Measurements from ENCODE around the gene DYNC1LI2. TPM values are rescaled to one million over a fixed set of nuclear protein-coding genes. Genes with fewer than 3 reads are reported as not detected.

The DYNC1LI2 gene
- total and polyA plus RNA-seq, 2 of the 8 experiments (the other 6 are each of a cell fraction or from before 2014, with no cell fraction given): 35.0 to 70.8 TPM

DNA sequence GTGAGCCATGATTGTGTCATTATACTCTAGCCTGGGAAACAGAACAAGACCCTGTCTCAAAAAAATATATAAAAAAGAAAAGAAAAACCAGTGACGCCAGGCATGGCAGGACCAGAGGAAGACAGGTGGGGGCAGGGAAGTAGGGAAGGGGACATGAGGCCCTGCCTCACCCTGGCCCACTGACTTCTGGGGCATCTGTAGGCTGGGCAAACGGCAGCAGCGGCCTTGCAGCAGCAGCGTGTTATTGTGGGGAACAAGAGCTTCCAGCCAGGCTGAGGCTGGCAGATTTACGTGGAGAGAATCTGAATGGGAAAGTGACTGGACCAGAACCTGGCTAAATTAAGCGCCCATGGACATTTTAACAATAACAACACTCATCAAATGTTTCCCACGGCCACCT is 74.2 kb downstream of the DYNC1LI2 start:
- Histone ChIP-seq H2BK5ac (ENCODE audit: low read depth, low read length) (no peak overlapping the region), H2BK20ac (ENCODE audit: low read length) (no peak overlapping the region), H3K56ac (replicated peaks; ENCODE audit: insufficient read length, low read depth, low read length) (no peak overlapping the region), H3K18ac (ENCODE audit: extremely low read depth, low read length) (no peak overlapping the region), H2AK5ac (ENCODE audit: low read depth, low read length) (no peak overlapping the region), H3K9ac (replicated peaks in 1 of 4; ENCODE audit: extremely low read depth in 1 of 4, low read depth in 3 of 4, low read length in 3 of 4) (no peak overlapping the region), H2BK15ac (ENCODE audit: low read length) (no peak overlapping the region), H3K4me3 (ENCODE audit: extremely low read depth in 1 of 4, insufficient read depth in 2 of 4, low read depth in 3 of 4, low read length in 4 of 4) (no peak overlapping the region), H2AFZ (ENCODE audit: low read length) (no peak overlapping the region), H4K5ac (ENCODE audit: insufficient read length, low read depth, low read length) (no peak overlapping the region), H3K14ac (ENCODE audit: insufficient read length) (no peak overlapping the region), H3K79me2 (ENCODE audit: control insufficient read depth in 1 of 2, insufficient read depth in 2 of 2, low read length in 2 of 2) (peaks cover 0 to 34% of the 10 kb centered on the region in 2 experiments; a peak in 2 of 4 replicates), H3K27me3 (replicated peaks in 1 of 4; ENCODE audit: control insufficient read depth in 3 of 4, extremely low read depth in 1 of 4, insufficient read depth in 3 of 4, low read length in 3 of 4) (no peaks in the 10 kb centered on the region), H3K4ac (replicated peaks; ENCODE audit: insufficient read length, low read depth, low read length) (no peak overlapping the region), H3K4me1 (replicated peaks in 1 of 4; ENCODE audit: control insufficient read depth in 3 of 4, insufficient read depth in 4 of 4, low read length in 3 of 4) (0 out of 7 replicates have a peak, but pooled peaks cover 0 to 2% (median 0%) of the 10 kb centered on the region in 4 experiments), H2BK120ac (replicated peaks; ENCODE audit: low read depth, low read length) (no peak overlapping the region), H3K23ac (ENCODE audit: insufficient read length) (no peak overlapping the region), H4K20me1 (replicated peaks in 1 of 2; ENCODE audit: control insufficient read depth in 1 of 2, insufficient read depth in 2 of 2, low read length in 2 of 2) (peaks cover 0 to 6% of the 10 kb centered on the region in 2 experiments), H3K9me3 (ENCODE audit: insufficient read depth in 2 of 2, low read depth in 1 of 2, low read length in 1 of 2) (no peaks in the 10 kb centered on the region), H2BK12ac (ENCODE audit: low read depth, low read length) (0 out of 2 replicates have a peak overlapping the region, but pooled peaks have one; percentile 27), H3K36me3 (ENCODE audit: control insufficient read depth in 2 of 4, insufficient read depth in 4 of 4, low read length in 3 of 4) (no peaks in the 10 kb centered on the region; a peak in 1 of 8 replicates), H4K8ac (ENCODE audit: extremely low read depth, insufficient read depth, low read length) (no peak overlapping the region), H3K23me2 (ENCODE audit: low read depth, low read length) (no peaks in the 10 kb centered on the region), H4K91ac (replicated peaks; ENCODE audit: insufficient read length, low read length) (no peak overlapping the region), H3K27ac (ENCODE audit: low read depth, low read length) (no peak overlapping the region), H3K79me1 (ENCODE audit: low read depth, low read length) (peaks cover 15% of the 10 kb centered on the region), H3K4me2 (ENCODE audit: insufficient read depth in 1 of 2, low read depth in 2 of 2, low read length in 2 of 2) (no peak overlapping the region)
- POLR2A ChIA-PET (ENCODE audit: partially characterized antibody): no interaction called here
- FAIRE-seq (no peak), DNase-seq (ENCODE audit: low read depth in 1 of 2, low spot score in 2 of 2) (no peak)
- WGBS, 2 experiments (ENCODE audit: extremely low coverage in 1 of 2, insufficient coverage in 1 of 2, insufficient read length in 1 of 2, insufficient replicate concordance in 2 of 2, low coverage in 1 of 2, low lambda C conversion rate in 2 of 2, missing lambda C conversion rate in 1 of 2): 88% methylated on average over 7 of the region's 7 CpGs; no CpG with 5 or more reads in 1 of the 2 experiments
- TF ChIP-seq MAFK (IDR thresholded peaks at IDR 0.05; ENCODE audit: low read depth, low read length) (no peak), RXRA (IDR thresholded peaks at IDR 0.05; ENCODE audit: insufficient read depth, low read depth, low read length) (no peak), CHD2 (IDR thresholded peaks at IDR 0.05; ENCODE audit: low read length) (no peak), TEAD4 (IDR thresholded peaks at IDR 0.05; ENCODE audit: low read depth, low read length) (no peak), EP300 (IDR thresholded peaks at IDR 0.05; ENCODE audit: borderline replicate concordance in 1 of 2, low read depth in 2 of 2, low read length in 2 of 2) (no peak), CHD1 (IDR thresholded peaks at IDR 0.05; ENCODE audit: low read depth, low read length) (no peak), PHF8 (conservative IDR thresholded peaks at IDR 0.05; ENCODE audit: low read depth, low read length) (no peak), SRF (IDR thresholded peaks at IDR 0.05; ENCODE audit: low read depth, low read length) (no peak), SP1 (IDR thresholded peaks at IDR 0.05; ENCODE audit: low read depth, low read length) (no peak), SP4 (IDR thresholded peaks at IDR 0.05; ENCODE audit: low read length) (no peak), TAF1 (IDR thresholded peaks at IDR 0.05; ENCODE audit: low read depth, low read length) (no peak)
- CTCF ChIA-PET (ENCODE audit: partially characterized antibody): interaction anchor here (1.0 to 1.9 kb wide), 7 partner anchors 10 to 66 kb away, joined by 3 to 8 read pairs (median 4); no protein-coding TSS in a partner anchor
